A549 (cell line): ENCODE data around the gene PFDN6.

Experiments
- CEBPB ChIP-seq, 2 experiments: fragments of >200 bp in 1 of 2; sonication (Bioruptor Twin) in 1 of 2; formaldehyde crosslinking in 1 of 2; IDR thresholded peaks; 2 replicates each; pipeline ENCODE4 v1.6.1; 2012 to 2016
- EHMT2 ChIP-seq: fragments of 200-600 bp; sonication (generic); IDR thresholded peaks from 2 replicates; pipeline ENCODE4 v1.6.1; 2016; ENCODE audit warnings: antibody characterized with exemption, low read depth, mild to moderate bottlenecking, moderate library complexity
- EP300 ChIP-seq, 2 experiments: fragments of >200 bp; sonication (Bioruptor Twin); formaldehyde crosslinking; IDR thresholded peaks; 2 replicates in 1 of 2; 3 replicates in 1 of 2; pipeline ENCODE4 v1.6.1; 2016 to 2017
- HMGXB4 ChIP-seq: fragments of 250-450 bp; sonication (Bioruptor Pico); IDR thresholded peaks from 2 replicates; pipeline ENCODE4 v1.5.0; 2021; ENCODE audit warnings: mild to moderate bottlenecking, moderate library complexity, borderline replicate concordance
- HOXB13 ChIP-seq: fragments of 250-450 bp; sonication (Bioruptor Pico); IDR thresholded peaks from 2 replicates; pipeline ENCODE4 v1.5.0; 2020; ENCODE audit warnings: low read depth, mild to moderate bottlenecking, moderate library complexity
- PBX3 ChIP-seq: IDR thresholded peaks from 2 replicates; pipeline ENCODE4 v1.6.1; 2012
- POLR2A ChIP-seq: IDR thresholded peaks from 2 replicates; pipeline ENCODE4 v1.6.1; 2012; ENCODE audit warnings: mild to moderate bottlenecking, low read length
- RFX5 ChIP-seq: fragments of 450-650 bp; IDR thresholded peaks from 2 replicates; pipeline ENCODE4 v1.7.1; 2014; ENCODE audit warnings: antibody characterized with exemption, mild to moderate bottlenecking, moderate library complexity
- TF ChIP-seq, protein P1 (sequence below): fragments of >200 bp; sonication (Bioruptor Twin); formaldehyde crosslinking; IDR thresholded peaks from 3 replicates; pipeline ENCODE4 v1.5.1; 2016

DNA sequence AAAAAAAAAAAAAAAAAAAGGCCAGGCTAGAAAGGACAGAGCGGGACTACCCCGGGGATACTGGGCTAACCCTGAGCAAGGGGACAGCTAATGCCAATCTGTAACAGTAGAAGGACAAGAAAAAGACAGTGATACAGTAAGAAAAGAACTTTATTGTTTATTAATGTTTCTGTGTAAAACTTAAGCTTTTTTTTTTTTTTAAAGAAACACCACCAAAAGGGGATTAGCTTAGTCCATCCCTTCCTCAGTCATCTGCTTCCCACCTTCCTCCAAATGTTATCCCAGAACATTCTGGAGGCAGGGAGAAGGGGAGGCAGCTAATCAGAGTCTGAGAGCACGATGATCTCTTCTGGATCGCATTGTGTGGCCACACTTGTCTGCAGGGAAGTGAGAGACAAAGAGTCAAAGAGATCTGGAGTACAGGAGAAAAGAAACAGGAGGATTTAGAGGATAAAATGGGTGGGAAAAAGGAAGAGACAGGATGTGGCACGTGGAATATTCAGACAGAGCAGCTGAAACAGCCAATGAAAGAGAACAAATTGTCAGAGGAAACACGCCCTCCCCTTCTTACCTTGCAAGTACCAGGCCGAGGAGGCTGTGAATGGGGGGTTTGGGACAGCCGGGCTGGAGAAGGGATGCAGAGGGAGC, 29.1 kb downstream of the PFDN6 start:
- TF ChIP-seq EHMT2: no peak
- no peak for TF ChIP-seq HMGXB4
- no peak for TF ChIP-seq CEBPB (IDR thresholded peaks at IDR 0.05)
- TF ChIP-seq, protein P1, sequence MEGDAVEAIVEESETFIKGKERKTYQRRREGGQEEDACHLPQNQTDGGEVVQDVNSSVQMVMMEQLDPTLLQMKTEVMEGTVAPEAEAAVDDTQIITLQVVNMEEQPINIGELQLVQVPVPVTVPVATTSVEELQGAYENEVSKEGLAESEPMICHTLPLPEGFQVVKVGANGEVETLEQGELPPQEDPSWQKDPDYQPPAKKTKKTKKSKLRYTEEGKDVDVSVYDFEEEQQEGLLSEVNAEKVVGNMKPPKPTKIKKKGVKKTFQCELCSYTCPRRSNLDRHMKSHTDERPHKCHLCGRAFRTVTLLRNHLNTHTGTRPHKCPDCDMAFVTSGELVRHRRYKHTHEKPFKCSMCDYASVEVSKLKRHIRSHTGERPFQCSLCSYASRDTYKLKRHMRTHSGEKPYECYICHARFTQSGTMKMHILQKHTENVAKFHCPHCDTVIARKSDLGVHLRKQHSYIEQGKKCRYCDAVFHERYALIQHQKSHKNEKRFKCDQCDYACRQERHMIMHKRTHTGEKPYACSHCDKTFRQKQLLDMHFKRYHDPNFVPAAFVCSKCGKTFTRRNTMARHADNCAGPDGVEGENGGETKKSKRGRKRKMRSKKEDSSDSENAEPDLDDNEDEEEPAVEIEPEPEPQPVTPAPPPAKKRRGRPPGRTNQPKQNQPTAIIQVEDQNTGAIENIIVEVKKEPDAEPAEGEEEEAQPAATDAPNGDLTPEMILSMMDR: no peak
- no peak for TF ChIP-seq RFX5
- TF ChIP-seq POLR2A: no peak
- TF ChIP-seq EP300 (IDR thresholded peaks at IDR 0.05): no peak
- TF ChIP-seq HOXB13 (CRISPR knock-in tag): no peak
- no peak for TF ChIP-seq PBX3
